Vagina (tissue), 2 donors: Measurements from ENCODE around the gene C6orf132. TPM values are rescaled to one million over a fixed set of nuclear protein-coding genes. Genes with fewer than 3 reads are reported as not detected.
"Not testable (repeated sequence)": the region's sequence is repeated elsewhere in the genome, so short reads cannot be mapped to it uniquely, and the experiment has no call there.

ENCODE experiments used
- DNase-seq, 2 donors: peaks; one replicate each; pipeline ENCODE4 v3.0.0-alpha.2; 2017; ENCODE audit errors: extremely low spot score in 2 of 2
- H3K27ac ChIP-seq: fragments of 200-600 bp; sonication (generic); one replicate; pipeline ENCODE4 v1.5.1; 2019
- H3K27me3 ChIP-seq: fragments of 200-600 bp; sonication (generic); one replicate; pipeline ENCODE4 v1.5.1; 2019
- H3K36me3 ChIP-seq, 2 donors: fragments of 200-600 bp; sonication (generic); one replicate each; pipeline ENCODE4 v1.5.1; 2017 to 2019
- H3K4me1 ChIP-seq: fragments of 200-600 bp; sonication (generic); one replicate; pipeline ENCODE4 v1.5.1; 2019
- H3K4me3 ChIP-seq, 2 donors: fragments of 200-600 bp; sonication (generic); 1 replicate in 1 of 2; 2 replicates in 1 of 2; pipeline ENCODE4 v1.5.1; 2016 to 2019
- H3K9me3 ChIP-seq: fragments of 200-600 bp; sonication (generic); one replicate; pipeline ENCODE4 v1.5.1; 2019
- CTCF ChIP-seq, 3 experiments: fragments of 450-650 bp in 2 of 3; fragments of 200-600 bp in 1 of 3; sonication (generic) in 1 of 3; IDR thresholded peaks; one replicate each; pipeline ENCODE4 v1.5.1; 2017 to 2019; ENCODE audit warnings: antibody characterized with exemption in 3 of 3, mild to moderate bottlenecking in 2 of 3, moderate library complexity in 2 of 3
- POLR2A ChIP-seq, 2 donors: fragments of 450-650 bp; IDR thresholded peaks; one replicate each; pipeline ENCODE4 v1.6.1; 2017; ENCODE audit warnings: antibody characterized with exemption in 2 of 2, mild to moderate bottlenecking in 2 of 2, moderate library complexity in 2 of 2
- POLR2AphosphoS5 ChIP-seq, 2 donors: sonication (generic); formaldehyde crosslinking; IDR thresholded peaks; one replicate each; pipeline ENCODE4 v1.9.0; 2017; ENCODE audit warnings: antibody characterized with exemption in 2 of 2, mild to moderate bottlenecking in 2 of 2, low read depth in 1 of 2; ENCODE audit not compliant: insufficient read depth in 1 of 2
- intact Hi-C: fragments of 100-400 bp; cut with DNase I; formaldehyde crosslinking; loops from one replicate; pipeline ENCODE4 v1.15.1; 2023
- total RNA-seq: library from RNA; depleted of rRNA; stranded (reverse); fragments of >200 nt; gene quantifications from one replicate; pipeline ENCODE4 v1.2.3, GENCODE V29; 2016

Gene C6orf132
- total RNA-seq, 1 donor from 2014 or later, result 78.6 TPM

- no peak for TF ChIP-seq POLR2A (IDR thresholded peaks at IDR 0.05)
- Histone ChIP-seq H3K36me3 (no peaks in the 10 kb centered on the region), H3K4me3 (no peak overlapping the region), H3K27ac (no peak overlapping the region), H3K9me3 (no peaks in the 10 kb centered on the region), H3K27me3 (no peaks in the 10 kb centered on the region), H3K4me1 (no peaks in the 10 kb centered on the region)
- no peak for DNase-seq
- intact Hi-C loops, result no loop called here
Measured at GRCh38 chr6:42154461-42155209, 12.2 kb upstream of the C6orf132 start.

DNA sequence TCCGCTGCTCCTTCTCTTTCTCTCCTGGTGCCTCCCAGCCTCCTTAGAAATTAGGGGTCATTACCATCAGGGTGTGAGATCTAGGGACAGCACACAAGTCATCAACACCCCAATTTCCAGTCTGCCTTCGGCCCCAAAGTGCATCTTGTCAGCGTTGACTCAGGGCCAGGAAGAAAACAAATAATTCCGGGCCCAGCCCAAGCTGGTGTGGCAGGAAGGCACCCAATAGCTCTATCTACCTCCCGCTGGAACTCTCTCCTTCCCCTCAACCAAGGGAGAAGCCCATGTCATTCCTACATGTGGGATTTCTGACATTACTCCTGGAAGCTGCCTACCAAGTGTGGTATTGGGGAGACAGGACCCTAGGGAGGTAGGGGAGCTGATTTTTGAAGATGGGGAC is 11.5 kb upstream of the C6orf132 start:
- Histone ChIP-seq H3K4me1 (no peaks in the 10 kb centered on the region), H3K4me3 (no peak overlapping the region), H3K27ac (no peak overlapping the region), H3K9me3 (no peaks in the 10 kb centered on the region), H3K27me3 (no peaks in the 10 kb centered on the region), H3K36me3 (no peaks in the 10 kb centered on the region)
- no peak for DNase-seq
- intact Hi-C loops, result no loop called here
- TF ChIP-seq POLR2AphosphoS5 (IDR thresholded peaks at IDR 0.05; ENCODE audit: insufficient read depth in 1 of 2, low read depth in 1 of 2) (no peak), POLR2A (IDR thresholded peaks at IDR 0.05) (no peak), CTCF (IDR thresholded peaks at IDR 0.05) (no peak)

DNA sequence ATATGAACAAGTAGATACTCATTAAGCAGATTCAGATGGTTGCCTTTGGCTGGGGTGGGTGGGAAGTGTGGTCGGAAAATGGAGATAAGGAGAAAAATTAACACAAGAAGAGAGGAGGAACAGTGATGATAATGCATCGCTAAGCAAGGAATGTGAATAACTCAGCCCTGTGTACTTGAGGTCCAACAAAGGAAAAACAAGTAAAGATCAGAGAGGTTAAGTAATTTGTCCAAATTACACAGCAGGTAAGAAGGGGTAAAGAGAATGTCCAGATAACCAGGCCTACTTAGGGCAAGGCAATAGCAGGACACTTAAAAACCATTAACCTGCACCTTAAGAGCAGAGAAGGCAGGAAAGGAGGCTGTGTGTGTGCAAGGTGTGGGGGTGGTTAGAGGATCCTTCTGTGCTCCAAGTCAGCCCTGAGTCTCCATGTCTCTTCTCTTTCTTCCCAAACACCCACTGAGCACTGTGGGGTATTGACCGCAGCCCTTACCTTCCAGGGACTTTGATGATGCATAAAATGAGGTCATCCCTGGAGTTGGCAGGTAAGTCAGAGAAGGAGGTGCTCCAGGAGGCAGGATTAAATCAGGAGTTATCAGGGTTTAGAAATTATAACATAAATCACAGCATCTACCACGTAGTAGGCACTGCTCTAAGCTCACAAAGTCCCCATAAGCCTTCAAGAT is 10.3 kb upstream of the C6orf132 start:
- intact Hi-C loops, H3K27ac ChIP-seq, DNase-seq, H3K27me3 ChIP-seq, H3K9me3 ChIP-seq, H3K36me3 ChIP-seq, H3K4me3 ChIP-seq, H3K4me1 ChIP-seq: not testable (repeated sequence)

- Histone ChIP-seq H3K4me1 (no peaks in the 10 kb centered on the region), H3K27ac (no peak overlapping the region), H3K36me3 (no peaks in the 10 kb centered on the region), H3K4me3 (no peak overlapping the region), H3K27me3 (no peaks in the 10 kb centered on the region), H3K9me3 (no peaks in the 10 kb centered on the region)
- no peak for TF ChIP-seq POLR2A (IDR thresholded peaks at IDR 0.05)
- TF ChIP-seq CTCF (IDR thresholded peaks at IDR 0.05), result no peak
- TF ChIP-seq POLR2AphosphoS5 (IDR thresholded peaks at IDR 0.05; ENCODE audit: insufficient read depth in 1 of 2, low read depth in 1 of 2), result no peak
- intact Hi-C loops, result no loop called here
- DNase-seq, result no peak
Measured at GRCh38 chr6:42152024-42152423, 9.6 kb upstream of the C6orf132 start.

GRCh38 chr6:42150254-42150653 is 7.8 kb upstream of the C6orf132 start:
- no peak for DNase-seq
- no peaks in the 10 kb centered on the region for H3K27me3 ChIP-seq
- H3K4me1 ChIP-seq, result no peaks in the 10 kb centered on the region
- H3K4me3 ChIP-seq, result no peak overlapping the region
- no peak overlapping the region for H3K27ac ChIP-seq
- no peaks in the 10 kb centered on the region for H3K36me3 ChIP-seq
- no peaks in the 10 kb centered on the region for H3K9me3 ChIP-seq
- intact Hi-C loops, result no loop called here
- TF ChIP-seq CTCF (IDR thresholded peaks at IDR 0.05), result no peak

DNA sequence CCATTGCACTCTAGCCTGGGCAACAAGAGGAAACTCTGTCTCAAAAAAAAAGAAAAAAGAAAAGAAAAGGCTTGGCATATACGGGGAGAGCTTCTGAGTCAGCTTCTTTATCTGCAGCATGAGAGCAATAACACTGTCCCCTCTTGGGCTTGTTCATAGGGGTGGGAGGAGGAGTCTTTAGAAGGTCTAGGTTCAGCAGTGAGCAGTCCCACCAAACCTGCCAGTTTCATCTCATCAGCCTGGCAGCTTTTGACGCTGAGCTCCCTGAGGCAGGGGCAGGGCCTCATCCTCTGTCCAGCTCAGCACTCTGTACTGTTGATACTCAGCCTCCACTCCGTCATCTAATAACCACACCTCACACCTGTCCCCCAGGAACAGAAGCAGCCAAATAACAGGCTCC is 5.6 kb upstream of the C6orf132 start:
- no peak for DNase-seq
- no peaks in the 10 kb centered on the region for H3K36me3 ChIP-seq
- H3K4me3 ChIP-seq, result no peak overlapping the region
- intact Hi-C loops, result no loop called here
- H3K27me3 ChIP-seq, result no peaks in the 10 kb centered on the region
- TF ChIP-seq CTCF (IDR thresholded peaks at IDR 0.05) (no peak), POLR2A (IDR thresholded peaks at IDR 0.05) (no peak), POLR2AphosphoS5 (IDR thresholded peaks at IDR 0.05; ENCODE audit: insufficient read depth in 1 of 2, low read depth in 1 of 2) (no peak)
- no peaks in the 10 kb centered on the region for H3K4me1 ChIP-seq
- H3K27ac ChIP-seq, result no peak overlapping the region
- no peaks in the 10 kb centered on the region for H3K9me3 ChIP-seq
